Stimulated activated CD4-positive, alpha-beta T cell treated with anti-CD3 and anti-CD28 coated beads, Interleukin-1b, Interleukin-23, amount 100 ng/mL, for 4 hours (primary cell): ENCODE measurements around the gene MXRA7.

Source experiments
- DNase-seq, 2 donors: peaks; one replicate each; pipeline ENCODE4 v3.0.0-alpha.2; 2020; ENCODE audit warnings: low read depth in 2 of 2

The MXRA7 gene

DNA sequence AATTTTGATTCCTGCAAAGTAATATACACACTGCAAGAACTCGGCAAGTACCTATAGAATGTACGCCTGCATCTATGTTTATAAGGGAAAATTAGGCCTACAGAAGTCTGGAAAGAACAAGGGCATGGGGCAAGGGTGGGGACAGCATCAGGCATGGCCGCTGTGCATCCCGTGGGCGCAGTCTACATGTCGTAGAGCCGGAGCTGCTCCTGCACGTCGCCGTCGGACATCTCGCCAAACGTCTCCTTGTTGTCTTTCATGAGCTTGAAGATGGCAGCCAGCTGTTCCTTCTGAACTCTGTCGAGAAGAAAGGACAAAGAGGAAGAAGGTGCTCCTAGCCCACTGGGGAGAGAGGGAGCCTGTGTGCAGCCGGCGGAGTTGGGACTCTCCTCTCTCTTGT is 33.4 kb downstream of the MXRA7 start:
- DNase-seq: no peak

DNA sequence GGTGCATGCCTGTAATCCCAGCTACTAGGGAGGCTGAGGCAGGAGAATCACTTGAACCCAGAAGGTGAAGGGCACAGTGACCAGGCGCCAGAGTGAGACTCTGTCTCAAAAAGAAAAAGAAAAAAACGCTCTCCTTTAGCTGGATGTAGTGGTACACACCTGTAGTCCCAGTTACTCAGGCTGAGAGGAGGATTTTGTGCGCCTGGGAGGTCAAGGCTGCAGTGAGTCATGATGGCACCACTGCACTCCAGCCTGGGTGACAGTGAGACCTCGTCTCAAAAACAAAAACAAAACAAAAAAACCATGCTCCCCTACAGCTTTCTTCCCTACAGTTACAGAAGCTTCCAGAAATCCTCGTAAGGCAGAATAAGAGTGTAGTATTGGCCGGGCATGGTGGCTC is 34.1 kb downstream of the MXRA7 start:
- no peak for DNase-seq

DNA sequence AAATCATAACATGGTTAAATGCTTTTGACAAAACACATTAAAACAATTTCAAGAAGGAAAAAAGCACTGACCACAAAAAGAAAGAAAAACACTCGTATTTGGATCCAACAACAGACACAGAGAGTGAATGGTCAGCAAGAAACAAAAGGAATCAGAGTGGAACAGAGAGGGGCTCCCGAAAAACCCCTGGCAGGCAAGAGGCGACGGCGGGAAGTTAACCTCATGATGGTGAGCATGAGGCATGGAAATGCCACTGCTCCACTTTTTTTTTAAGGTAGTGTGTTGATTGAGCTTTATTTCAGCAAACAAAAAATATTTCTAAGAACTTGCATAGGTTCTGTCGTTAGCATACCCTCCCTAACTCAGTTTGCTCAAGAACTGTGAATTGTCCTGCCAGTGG is 35.1 kb downstream of the MXRA7 start:
- DNase-seq: no peak

DNA sequence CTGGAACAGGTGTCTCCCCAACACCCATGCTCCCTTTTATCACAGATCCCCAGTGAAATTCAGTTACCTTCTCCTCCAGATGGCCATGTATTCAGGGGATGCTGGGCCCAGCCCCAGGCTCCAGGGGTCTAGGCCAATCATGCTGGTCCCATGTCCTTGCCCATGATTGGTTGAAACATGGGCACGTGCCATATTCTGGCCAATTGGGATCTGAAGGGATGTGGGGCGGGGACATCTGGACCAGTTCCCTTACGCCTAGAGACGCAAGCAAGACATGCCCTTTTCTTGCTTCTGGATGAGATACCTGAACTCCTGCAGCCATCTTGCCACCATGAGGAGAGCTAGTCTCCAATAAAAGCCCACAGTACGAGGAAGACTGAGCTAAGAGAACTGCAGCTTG is 36.2 kb downstream of the MXRA7 start:
- DNase-seq: no peak

DNA sequence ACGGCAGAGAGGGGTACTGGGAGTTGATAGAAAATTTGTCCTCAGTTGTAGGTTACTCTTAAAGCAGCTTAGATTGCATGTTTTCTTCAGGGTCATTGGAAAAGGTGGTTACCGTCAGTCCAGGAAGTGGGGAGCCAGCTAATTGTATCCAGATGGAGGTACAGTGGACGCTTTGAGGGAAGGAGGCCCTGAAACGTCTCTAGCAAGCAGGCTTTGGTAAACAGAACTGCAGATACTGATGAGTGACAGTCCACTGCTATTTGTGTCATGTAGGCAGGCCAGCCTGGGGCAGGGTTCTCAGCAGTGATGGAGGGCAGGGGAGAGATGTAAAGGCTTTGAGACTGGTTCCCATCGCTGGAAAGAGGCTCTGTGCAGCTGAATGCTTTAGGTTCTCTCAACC is 37.0 kb downstream of the MXRA7 start:
- DNase-seq: no peak

DNA sequence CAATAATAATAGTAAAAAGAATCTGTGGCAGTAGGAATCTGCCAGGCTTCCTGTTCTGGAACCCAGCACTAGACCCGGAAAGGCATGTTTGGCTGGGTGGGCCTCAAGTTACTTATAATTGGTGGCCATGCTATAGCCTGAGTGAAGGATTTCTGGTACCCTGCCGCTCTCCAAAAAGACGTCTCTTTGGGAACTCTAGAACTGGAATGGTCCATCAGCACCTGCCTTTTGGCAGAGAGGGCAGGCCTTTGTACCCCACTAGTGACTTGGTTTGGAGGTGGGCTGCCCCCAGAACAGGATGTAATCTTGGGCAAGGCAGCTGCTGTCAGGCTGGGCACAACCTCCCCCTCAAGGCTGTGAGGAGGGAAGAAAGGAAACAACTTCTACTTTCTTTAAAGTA is 37.9 kb downstream of the MXRA7 start:
- no peak for DNase-seq

DNA sequence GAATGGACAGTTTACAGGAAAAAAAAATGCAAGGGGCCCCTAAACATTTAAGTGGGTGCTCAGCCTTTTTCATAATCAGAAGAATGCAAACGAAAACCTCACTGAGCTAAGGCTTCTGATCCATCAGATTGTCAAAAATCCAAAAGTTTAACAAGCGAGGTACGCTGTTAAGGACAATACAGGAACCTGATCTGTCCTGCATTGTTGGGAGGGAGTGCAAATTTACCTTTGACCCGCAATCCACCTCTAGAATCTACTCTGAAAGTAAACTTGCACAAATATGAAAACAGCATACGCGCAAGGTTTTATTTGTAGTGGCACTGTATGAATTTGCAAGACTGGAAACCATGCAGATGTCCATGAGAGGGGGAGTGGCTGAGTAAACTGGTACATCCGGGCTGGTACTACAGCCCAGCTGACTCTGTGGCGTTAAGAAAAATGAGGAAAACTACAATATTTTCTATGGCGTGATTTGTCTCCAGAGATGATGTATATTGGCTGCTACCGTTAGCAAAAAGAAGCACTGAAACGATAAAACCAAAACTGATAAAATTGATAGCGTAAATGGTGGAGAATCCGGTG is 38.4 kb downstream of the MXRA7 start:
- no peak for DNase-seq

DNA sequence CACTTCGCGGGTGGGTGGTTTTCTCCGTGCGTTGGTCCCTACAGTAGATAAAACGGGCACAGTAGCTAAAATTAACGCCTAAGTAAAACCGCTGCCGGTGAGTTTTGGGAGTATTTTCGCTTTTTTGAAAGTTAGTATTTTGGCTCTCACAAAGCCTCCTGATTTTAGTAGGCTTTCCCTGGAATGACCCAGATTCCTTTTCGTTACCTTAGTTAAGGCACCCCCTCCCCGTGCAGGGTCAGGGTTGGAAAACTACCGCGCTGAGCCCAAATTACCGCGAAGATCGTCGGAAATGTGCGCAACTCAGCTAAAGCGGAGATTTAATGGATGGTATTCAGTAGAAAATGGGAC is 38.9 kb downstream of the MXRA7 start:
- DNase-seq: no peak

DNA sequence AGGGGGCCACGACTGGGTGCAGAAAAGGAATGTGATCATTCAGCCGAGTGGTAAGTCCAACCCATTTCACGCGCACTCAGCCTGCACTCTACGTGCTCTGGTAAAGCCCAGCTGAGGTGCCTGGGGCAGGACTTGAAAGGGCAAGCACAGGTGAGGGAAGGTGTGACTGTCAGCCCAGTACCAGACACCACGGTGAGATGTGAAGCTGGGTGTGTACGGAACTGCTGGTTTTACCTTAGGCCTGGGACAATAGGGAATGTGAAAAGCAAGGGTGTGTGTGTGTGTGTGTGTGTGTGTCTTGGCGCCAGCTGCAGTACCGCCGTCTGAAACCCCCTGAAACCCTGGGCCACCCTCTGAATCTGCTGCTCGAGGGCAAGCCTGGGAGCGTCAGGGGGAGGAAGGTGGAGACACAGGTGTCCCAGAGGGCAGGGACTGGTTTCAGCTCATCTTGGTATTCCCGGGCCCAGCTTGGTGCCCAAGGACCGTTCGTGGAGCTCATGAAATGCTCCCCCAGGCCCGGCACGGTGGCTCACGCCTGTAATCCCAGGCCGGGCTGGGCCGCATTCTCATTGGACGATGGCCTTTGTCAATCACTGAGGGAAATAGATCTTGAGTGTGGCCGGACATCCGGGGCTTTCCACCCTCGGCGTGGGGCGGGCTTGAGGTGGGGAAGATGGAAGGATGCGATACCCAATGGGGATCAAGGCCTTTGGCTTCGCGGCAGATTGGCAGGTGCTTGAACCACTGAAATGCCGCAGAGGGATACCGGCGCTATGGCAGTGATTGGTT is 39.4 kb downstream of the MXRA7 start:
- DNase-seq: peak; percentile 95 to 97

DNA sequence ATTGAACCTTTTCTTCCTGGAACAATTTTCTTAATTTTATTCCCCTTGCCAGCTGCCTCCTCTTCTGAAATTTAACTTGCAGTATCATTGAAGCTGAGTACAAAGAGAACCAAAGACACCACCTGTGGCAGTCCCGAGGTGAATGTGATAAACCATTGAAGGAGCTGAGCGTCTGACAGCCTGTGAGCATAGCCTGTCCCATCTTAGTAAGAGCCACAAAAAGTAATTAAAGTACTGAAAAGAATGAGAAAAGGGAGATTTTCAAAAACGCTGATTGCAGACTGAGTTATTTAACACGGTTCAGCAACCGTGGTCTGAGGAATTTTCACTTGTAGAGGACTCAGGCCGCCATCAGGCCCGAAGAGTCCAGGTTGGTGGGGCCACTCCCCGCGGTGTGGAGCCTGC is 40.0 kb downstream of the MXRA7 start:
- DNase-seq: no peak

DNA sequence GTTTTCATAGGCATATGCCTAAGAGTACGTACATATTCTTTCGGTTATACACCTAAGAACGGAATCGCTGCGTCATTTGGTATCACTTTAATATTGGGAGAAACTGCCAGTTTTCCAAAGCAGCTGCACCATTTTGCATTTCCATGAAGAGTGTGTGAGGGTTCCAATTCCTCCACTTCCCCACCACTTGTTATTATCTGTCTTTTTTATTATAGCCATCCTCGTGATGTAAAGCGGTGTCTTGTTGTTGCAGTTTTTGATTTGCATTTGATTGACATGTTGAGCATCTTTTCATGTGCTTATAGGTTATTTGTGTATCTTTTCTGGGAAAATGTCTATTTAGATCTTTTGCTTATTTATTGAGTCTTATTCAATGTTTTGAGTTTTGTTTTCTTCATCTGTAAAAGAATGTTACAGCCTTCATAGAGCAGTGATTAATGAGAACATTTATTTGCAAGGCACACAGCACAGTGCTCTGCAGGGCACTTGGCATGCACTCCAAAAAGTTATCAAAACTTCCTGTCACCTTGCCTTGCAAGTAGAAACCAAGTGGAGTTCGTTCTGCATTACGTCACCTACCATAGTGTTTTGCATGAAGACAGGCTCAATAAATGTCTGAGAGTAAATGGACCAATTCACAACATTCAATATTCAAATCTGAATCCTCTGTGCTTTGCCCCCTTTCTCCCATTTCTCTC is 40.6 kb downstream of the MXRA7 start:
- DNase-seq: no peak

DNA sequence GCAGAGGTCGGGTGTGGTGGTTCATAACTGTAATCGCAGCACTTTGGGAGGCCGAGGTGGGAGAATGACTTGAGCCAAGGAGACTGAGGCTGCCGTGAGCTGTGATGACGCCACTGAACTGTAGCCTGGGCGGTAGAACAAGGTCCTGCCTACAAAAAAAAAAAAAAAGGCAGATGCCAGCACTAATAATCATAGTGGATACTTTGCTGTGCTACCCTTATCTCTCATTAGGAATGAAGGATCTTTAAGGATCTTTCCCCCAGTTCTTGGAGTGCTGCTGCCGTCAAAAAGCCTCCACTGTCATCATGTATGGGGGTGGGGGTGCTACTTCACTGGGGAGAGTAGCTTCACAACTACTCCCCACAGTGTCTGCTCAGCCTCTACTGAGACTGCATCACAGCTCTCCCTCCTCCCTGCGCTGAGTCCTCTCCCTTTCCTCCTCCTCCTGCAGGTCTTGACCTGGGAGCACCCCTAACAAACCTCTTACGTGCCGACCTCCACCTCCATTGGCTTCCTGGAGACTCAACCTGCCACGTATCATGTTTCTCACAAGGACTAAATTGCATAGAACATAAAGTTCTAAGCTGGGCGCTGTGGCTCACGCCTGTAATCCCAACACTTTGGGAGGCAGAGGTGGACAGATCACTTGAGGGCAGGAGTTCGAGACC is 42.8 kb downstream of the MXRA7 start:
- DNase-seq: no peak

DNA sequence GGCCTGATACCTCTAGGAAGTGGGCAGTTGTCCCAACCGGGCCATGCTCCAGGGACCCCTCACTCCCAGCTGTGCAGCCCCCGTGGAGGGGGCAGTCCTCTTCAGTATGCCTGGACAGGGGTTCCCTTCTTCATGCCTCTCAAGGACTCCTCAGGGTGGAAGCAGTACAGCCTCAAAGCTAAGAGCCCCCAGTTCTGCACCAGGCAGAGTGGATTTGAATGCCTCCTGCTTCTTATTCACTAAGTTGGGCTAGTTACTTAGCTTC is 43.3 kb downstream of the MXRA7 start:
- no peak for DNase-seq

DNA sequence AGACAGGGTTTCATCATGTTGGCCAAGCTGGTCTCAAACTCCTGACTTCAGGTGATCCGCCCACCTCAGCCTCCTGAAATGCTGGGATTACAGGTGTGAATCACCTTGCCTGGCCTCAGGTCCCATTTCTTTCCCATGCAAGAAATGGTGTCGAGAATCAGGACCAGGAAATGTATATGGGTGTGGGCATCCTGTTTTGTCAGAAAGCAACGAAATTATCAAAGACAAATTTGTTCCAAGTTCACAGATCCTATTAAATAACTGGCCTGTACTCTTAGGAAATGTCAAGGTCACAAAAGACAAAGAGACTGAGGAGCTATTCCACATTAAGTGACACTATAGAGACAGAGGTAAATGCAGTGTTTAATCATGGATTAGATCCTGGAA is 50.1 kb downstream of the MXRA7 start:
- DNase-seq: no peak

DNA sequence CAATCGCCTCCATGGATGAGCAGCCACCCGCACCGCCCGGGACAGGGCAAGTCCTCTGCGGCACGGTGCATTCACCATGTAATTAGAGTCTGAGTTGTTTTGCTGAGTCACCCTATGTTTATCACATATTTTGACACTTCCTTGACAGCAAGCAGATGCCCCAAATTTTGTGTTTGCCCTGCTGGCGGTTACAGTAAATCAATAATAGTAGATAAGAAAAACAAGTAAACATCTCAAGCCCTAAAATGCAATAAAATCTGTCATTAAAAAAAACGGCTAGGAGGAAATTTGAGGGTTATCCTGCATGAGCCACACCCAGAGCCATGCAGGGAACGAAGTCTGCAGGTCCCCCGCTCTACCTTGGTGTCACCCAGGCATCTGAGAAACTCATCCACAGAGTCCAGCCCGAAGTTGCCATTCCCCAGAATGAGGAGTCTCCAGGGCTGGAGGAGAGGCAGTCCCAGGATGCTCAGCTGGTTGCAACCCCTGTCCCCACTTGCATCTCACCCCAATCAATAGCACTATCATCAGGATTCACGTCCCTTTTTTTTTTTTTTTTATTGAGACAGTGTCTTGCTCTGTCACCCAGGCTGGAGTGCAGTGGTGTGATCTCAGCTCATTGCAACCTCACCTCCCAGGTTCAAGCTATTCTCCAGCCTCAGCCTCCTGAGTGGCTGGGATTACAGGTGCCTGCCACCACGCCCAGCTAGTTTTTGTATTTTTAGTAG is 50.7 kb downstream of the MXRA7 start:
- no peak for DNase-seq

DNA sequence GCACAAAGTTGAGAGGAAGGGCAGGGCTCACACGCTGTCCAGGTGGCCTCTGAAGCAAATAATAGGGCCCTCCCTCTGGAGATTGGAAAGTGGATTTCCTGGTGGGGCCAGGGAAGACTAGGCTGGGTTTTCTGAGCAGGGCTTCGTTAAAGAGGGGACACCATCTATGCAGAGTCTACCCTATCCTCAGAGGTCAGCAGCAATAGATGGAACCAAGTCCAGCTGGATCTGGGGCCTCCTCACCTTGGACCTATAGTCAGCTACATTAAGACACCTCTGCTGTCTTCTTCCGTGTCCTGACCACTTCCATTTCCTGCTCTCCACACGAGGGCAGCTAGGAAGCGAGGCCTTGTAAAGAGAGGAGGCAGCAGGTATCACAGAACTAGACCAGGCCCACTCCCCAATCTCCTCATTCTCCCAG is 52.5 kb downstream of the MXRA7 start:
- no peak for DNase-seq

DNA sequence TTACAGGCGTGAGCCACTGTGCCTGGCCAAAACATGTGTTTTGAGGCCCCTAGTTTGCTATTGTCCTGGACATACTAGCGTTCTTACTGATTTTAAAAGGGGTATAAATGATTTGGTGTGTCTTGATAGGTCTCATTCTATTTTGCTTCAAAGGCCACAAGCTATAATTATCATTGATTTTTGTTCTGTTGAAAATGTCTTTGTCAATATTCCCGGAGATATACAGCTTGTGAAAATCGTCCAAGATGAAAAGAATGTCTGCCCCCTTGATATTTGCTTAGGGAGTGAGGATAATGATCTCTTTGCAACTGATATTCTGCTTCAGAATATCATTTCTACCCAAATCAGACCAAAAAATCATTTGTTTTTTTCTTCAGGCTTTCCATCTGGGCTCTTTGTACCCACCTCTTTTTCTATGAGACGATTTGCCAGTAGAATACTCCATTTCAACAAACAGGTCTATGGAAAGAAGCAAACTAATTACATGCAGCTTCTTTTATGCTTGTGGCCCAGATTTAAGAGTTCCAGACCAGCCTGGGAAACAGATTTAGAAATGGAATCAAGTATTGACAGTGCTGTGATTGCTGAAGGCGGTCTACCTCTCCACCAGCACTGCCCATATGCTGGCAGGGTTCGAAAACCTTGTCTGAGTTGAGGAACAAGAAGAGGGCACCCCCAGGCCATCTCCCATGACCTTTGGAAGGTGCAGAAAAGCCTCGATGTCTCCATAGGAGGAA is 53.1 kb downstream of the MXRA7 start:
- DNase-seq: no peak

DNA sequence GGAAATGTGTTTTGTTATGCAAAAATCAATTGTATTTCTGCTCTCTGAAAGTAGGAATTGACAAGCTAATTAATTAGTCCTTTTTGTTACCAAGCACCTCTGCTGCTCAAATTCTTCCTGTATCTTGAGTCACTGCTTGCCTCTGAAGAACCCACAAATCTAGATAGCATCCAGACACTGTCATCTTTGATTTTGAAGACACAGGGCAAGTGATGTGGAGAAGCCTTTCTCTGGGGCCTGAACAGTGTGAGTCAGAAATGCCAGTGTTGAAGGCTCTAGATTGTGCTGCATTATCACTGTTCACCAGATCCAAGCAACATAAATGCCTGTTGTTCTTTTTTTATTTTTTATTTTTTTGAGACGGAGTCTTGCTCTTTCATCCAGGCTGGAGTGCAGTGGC is 56.4 kb downstream of the MXRA7 start:
- no peak for DNase-seq

DNA sequence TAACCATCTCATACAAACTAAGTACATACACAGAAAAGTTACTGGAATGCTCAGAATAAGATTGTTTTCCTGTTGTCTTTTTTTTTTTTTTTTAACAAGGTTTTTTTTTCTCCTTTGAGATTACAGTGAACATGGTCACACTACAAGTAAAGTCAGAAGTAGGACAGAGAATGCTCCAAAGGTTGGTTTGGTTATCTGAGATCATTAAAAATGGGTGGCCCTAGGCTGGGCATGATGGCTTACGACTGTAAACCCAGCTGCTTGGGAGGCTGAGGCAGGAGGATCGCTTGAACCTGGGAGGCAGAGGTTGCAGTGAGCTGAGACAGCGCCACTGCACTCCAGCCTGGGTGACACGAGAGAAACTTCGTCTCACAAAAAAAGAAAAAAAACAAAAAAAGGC is 60.3 kb downstream of the MXRA7 start:
- DNase-seq: no peak

DNA sequence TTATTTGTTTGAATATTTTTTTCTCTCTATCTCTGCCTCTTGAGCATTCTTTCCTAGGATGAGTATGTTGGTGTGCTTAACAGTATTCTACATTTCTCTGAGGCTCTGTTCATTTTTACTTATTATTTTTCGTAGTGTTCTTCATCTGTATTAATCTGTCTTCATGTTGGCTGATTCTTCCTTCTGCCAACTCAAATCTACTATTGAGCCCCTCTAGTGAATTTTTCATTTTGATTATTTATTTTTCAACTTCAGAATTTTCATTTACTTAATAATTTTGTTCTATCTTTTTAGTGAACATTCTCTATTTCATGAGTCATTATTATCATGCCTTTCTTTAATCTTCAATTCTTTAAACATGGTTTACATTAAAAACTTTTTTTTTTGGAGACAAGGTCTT is 64.1 kb downstream of the MXRA7 start:
- no peak for DNase-seq

DNA sequence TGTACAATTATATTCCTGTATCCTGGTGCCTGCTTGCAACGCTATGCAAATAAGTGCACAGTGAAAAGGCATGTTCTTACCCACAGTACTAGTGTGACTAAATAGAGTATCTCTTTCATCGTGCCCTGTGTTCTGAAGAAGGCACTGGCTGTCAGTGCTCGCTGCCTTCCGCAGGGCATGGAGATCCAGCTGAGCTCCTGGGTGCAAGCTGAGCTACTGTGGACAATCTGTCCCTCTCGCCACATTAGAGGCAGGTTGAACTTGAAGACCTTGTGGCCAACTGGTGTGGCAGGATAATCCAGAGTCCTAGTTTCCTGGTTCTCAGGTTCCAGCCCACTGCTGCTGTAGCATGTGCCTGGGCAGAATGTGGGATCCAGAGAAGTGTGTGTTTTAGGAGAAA is 65.3 kb downstream of the MXRA7 start:
- no peak for DNase-seq

DNA sequence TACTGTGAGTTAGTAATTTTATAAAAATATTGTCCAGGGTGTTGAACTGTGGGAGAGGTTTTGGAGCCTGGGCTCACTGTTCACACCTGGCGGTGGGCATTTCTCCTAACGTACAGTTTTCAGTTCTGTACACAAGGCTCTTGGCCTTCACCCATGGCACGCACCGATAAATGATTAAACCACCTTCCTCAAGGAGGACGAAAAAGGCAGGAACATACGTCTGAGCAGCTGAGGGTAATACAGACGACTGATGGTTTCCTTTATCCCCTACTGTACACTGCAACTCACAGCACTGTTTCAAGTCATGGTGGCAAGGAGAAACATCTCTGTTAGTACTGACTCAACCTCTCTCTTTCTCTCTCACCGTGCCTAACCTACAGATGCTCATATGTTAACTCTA is 65.8 kb downstream of the MXRA7 start:
- DNase-seq: no peak
